ENCODE results near the gene HNRNPUL1. TPM values are rescaled to one million over a fixed set of nuclear protein-coding genes. Genes with fewer than 3 reads are reported as not detected.

The HNRNPUL1 gene
- total and polyA plus RNA-seq, 2 of the 8 experiments (the other 6 are each of a cell fraction or from before 2014, with no cell fraction given): 99.5 to 264 TPM

GRCh38 chr19:41223431-41224234 lies 40.5 kb upstream of the HNRNPUL1 start (continued):
- no peak for TF ChIP-seq NANOG (IDR thresholded peaks at IDR 0.05; ENCODE audit: insufficient read depth, low read depth, low read length, poor library complexity, severe bottlenecking)
- TF ChIP-seq JUND (IDR thresholded peaks at IDR 0.05; ENCODE audit: low read length): peak; percentile 82
- TF ChIP-seq SP1 (IDR thresholded peaks at IDR 0.05; ENCODE audit: low read depth, low read length): peak; percentile 92
- TF ChIP-seq SRF (IDR thresholded peaks at IDR 0.05; ENCODE audit: low read depth, low read length): no peak
- TF ChIP-seq RFX5 (IDR thresholded peaks at IDR 0.05; ENCODE audit: borderline replicate concordance, low read depth, low read length): no peak; the same call in 1 of the 2 replicates
- TF ChIP-seq TAF1 (IDR thresholded peaks at IDR 0.05; ENCODE audit: low read depth, low read length): peak; percentile 55; the same call in 1 of the 2 replicates
- TF ChIP-seq TCF12 (IDR thresholded peaks at IDR 0.05; ENCODE audit: low read depth, low read length): 0 out of 2 replicates have a peak, but pooled peaks have one; percentile 24
- no peak for TF ChIP-seq KDM5A (IDR thresholded peaks at IDR 0.05; ENCODE audit: low read length)
- peak; percentile 84 for TF ChIP-seq BACH1 (IDR thresholded peaks at IDR 0.05; ENCODE audit: low read length)
- peak; percentile 99 for TF ChIP-seq TEAD4 (IDR thresholded peaks at IDR 0.05; ENCODE audit: low read depth, low read length)
- TF ChIP-seq CBX8 (IDR thresholded peaks at IDR 0.05; ENCODE audit: borderline replicate concordance, low read depth, low read length): no peak
- no peak for TF ChIP-seq HDAC6 (IDR thresholded peaks at IDR 0.05; ENCODE audit: low read depth, low read length)
- no peak for TF ChIP-seq RAD21 (IDR thresholded peaks at IDR 0.05 in 1 of 2, conservative IDR thresholded peaks at IDR 0.05 in 1 of 2; ENCODE audit: low read depth in 2 of 2, low read length in 2 of 2)
- no peak for TF ChIP-seq CREB1 (IDR thresholded peaks at IDR 0.05)
- 0 out of 2 replicates have a peak, but pooled peaks have one; percentile 52 for TF ChIP-seq JUN (IDR thresholded peaks at IDR 0.05; ENCODE audit: low read depth, low read length)
- TF ChIP-seq TAF7 (optimal IDR thresholded peaks at IDR 0.05; ENCODE audit: borderline replicate concordance, low read depth, low read length): peak; percentile 54
- 0 out of 4 replicates have a peak, but pooled peaks of 1 of the 2 experiments have one; percentile 57 for TF ChIP-seq SIN3A (conservative IDR thresholded peaks at IDR 0.05 in 1 of 2, IDR thresholded peaks at IDR 0.05 in 1 of 2; ENCODE audit: low read depth in 1 of 2, low read length in 2 of 2)
